Hepatocyte (in vitro differentiated cells): ENCODE data around the gene MAP1A. TPM values are rescaled to one million over a fixed set of nuclear protein-coding genes. Genes with fewer than 3 reads are reported as not detected.

Source experiments
- DNase-seq: peaks from one replicate; pipeline ENCODE4 v3.0.0-alpha.2; 2016; ENCODE audit warnings: low spot score
- H2AFZ ChIP-seq: fragments of 200-600 bp; sonication (generic); 2 replicates; pipeline ENCODE4 v1.6.0; 2016; ENCODE audit warnings: antibody characterized with exemption, mild to moderate bottlenecking
- H3K27ac ChIP-seq: fragments of 200-600 bp; sonication (generic); 2 replicates; pipeline ENCODE4 v1.5.1; 2016; ENCODE audit warnings: mild to moderate bottlenecking
- H3K27me3 ChIP-seq: fragments of 200-600 bp; sonication (generic); 2 replicates; pipeline ENCODE4 v1.6.1; 2016
- H3K36me3 ChIP-seq: fragments of 200-600 bp; sonication (generic); replicated peaks from 2 replicates; pipeline ENCODE4 v1.5.1; 2016; ENCODE audit warnings: low read depth; ENCODE audit not compliant: insufficient read depth
- H3K4me1 ChIP-seq: fragments of 200-600 bp; sonication (generic); 2 replicates; pipeline ENCODE4 v1.5.1; 2016; ENCODE audit warnings: mild to moderate bottlenecking, moderate library complexity; ENCODE audit not compliant: insufficient read depth
- H3K4me2 ChIP-seq: fragments of 200-600 bp; sonication (generic); 2 replicates; pipeline ENCODE4 v1.6.0; 2016
- H3K4me3 ChIP-seq: fragments of 200-600 bp; sonication (generic); 2 replicates; pipeline ENCODE4 v1.5.1; 2016; ENCODE audit warnings: mild to moderate bottlenecking
- H3K79me2 ChIP-seq: fragments of 200-600 bp; sonication (generic); 2 replicates; pipeline ENCODE4 v1.6.0; 2017; ENCODE audit warnings: mild to moderate bottlenecking
- H3K9me2 ChIP-seq: fragments of 200-600 bp; sonication (generic); replicated peaks from 2 replicates; pipeline ENCODE4 v1.6.0; 2017; ENCODE audit warnings: mild to moderate bottlenecking; ENCODE audit not compliant: insufficient read depth
- H3K9me3 ChIP-seq: fragments of 200-600 bp; sonication (generic); 2 replicates; pipeline ENCODE4 v1.5.1; 2016; ENCODE audit warnings: low read depth, mild to moderate bottlenecking
- H4K20me1 ChIP-seq: fragments of 200-600 bp; sonication (generic); 2 replicates; pipeline ENCODE4 v1.6.0; 2016; ENCODE audit warnings: mild to moderate bottlenecking; ENCODE audit not compliant: insufficient read depth, poor library complexity, severe bottlenecking
- CTCF ChIP-seq: fragments of 200-600 bp; sonication (generic); IDR thresholded peaks from 2 replicates; pipeline ENCODE4 v1.5.1; 2016; ENCODE audit warnings: antibody characterized with exemption, mild to moderate bottlenecking; ENCODE audit not compliant: poor library complexity
- EZH2 ChIP-seq: fragments of 200-600 bp; sonication (generic); IDR thresholded peaks from 2 replicates; pipeline ENCODE4 v1.6.1; 2016; ENCODE audit warnings: antibody characterized with exemption, mild to moderate bottlenecking, borderline replicate concordance
- EZH2phosphoT487 ChIP-seq: fragments of 200-600 bp; sonication (generic); IDR thresholded peaks from one replicate; pipeline ENCODE4 v1.6.1; 2018; ENCODE audit warnings: antibody characterized with exemption, mild to moderate bottlenecking, low read depth, moderate library complexity; ENCODE audit not compliant: unreplicated experiment, severe bottlenecking
- WGBS: methylation state at CpG from one replicate; pipeline ENCODE4 v1.1.6; 2016; ENCODE audit warnings: low lambda C conversion rate; ENCODE audit errors: missing lambda C conversion rate; 5-methylcytosine and 5-hydroxymethylcytosine counted together
- polyA plus RNA-seq: library from polyadenylated mRNA; unstranded; fragments of >200 nt; fragmentation: Nextera tagmentation; extraction: Ambion mirVana; gene quantifications from 2 replicates; pipeline ENCODE4 v1.2.1, GENCODE V29; 2016
- total RNA-seq: library from RNA; depleted of rRNA; stranded (reverse); fragments of >200 nt; gene quantifications from 2 replicates; pipeline ENCODE4 v1.2.3, GENCODE V29; 2014

MAP1A gene
- total and polyA plus RNA-seq, 2 experiments from 2014 or later: 7.2 to 9.5 TPM

GRCh38 chr15:43515741-43516140 is 1.7 kb upstream of the MAP1A start:
- Histone ChIP-seq H4K20me1 (no peaks in the 10 kb centered on the region), H3K9me3 (no peaks in the 10 kb centered on the region), H2AFZ (no peak overlapping the region), H3K9me2 (no peaks in the 10 kb centered on the region), H3K4me2 (no peak overlapping the region), H3K36me3 (no peaks in the 10 kb centered on the region), H3K79me2 (no peaks in the 10 kb centered on the region), H3K4me3 (no peak overlapping the region), H3K4me1 (peaks cover 25% of the 10 kb centered on the region), H3K27me3 (peaks cover 4% of the 10 kb centered on the region), H3K27ac (no peak overlapping the region)
- no peak for DNase-seq
- 52% methylated on average over 2 of the region's 2 CpGs for WGBS
- TF ChIP-seq EZH2 (no peak), EZH2phosphoT487 (no peak), CTCF (no peak)

GRCh38 chr15:43516185-43516584 is 1.2 kb upstream of the MAP1A start:
- H3K27me3 ChIP-seq: peaks cover 4% of the 10 kb centered on the region
- no peaks in the 10 kb centered on the region for H3K79me2 ChIP-seq
- no peak for DNase-seq
- H3K4me2 ChIP-seq: peak overlapping the region; percentile 96
- H4K20me1 ChIP-seq: no peaks in the 10 kb centered on the region
- H3K27ac ChIP-seq: peak overlapping the region; percentile 8
- TF ChIP-seq EZH2 (no peak), EZH2phosphoT487 (no peak), CTCF (no peak)
- 47% methylated on average over 5 of the region's 5 CpGs for WGBS
- peaks cover 25% of the 10 kb centered on the region for H3K4me1 ChIP-seq
- H3K36me3 ChIP-seq: no peaks in the 10 kb centered on the region
- no peak overlapping the region for H3K4me3 ChIP-seq
- no peak overlapping the region for H2AFZ ChIP-seq
- no peaks in the 10 kb centered on the region for H3K9me2 ChIP-seq
- no peaks in the 10 kb centered on the region for H3K9me3 ChIP-seq

DNA sequence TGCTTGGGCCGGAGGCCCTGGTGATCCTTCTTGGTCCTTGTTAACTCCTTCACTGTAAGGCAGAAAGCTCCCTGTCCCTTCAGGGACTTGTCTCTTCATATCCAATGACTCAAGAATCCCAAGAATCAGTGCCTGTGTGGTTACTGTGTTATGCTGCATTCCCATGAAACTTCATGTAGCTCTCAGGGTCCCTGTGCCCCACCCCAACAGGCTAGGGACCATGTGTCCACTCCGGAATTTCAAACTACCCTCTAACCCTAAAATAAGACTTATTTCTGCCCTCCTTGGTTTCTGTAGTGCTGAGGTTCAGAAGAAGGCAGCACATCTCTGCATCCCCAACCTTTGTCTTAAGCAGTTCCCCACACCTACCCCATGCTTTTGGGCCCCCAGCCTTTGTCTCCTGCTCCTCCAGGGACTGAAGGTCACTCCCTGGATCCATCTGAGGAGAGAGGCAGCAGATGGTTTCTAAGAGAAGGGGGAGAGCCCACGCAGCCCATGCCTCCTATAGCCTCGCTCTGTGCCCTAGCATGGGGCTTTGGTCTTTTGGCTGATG is 531 bp upstream of the MAP1A start:
- Histone ChIP-seq H3K4me2 (peak overlapping the region; percentile 96), H3K9me2 (no peaks in the 10 kb centered on the region), H3K4me1 (peaks cover 25% of the 10 kb centered on the region), H3K27ac (peak overlapping the region; percentile 74), H2AFZ (peak overlapping the region; percentile 54), H3K36me3 (no peaks in the 10 kb centered on the region), H3K4me3 (no peak overlapping the region), H4K20me1 (no peaks in the 10 kb centered on the region), H3K79me2 (no peaks in the 10 kb centered on the region), H3K9me3 (no peaks in the 10 kb centered on the region), H3K27me3 (peaks cover 4% of the 10 kb centered on the region)
- 19% methylated on average over 4 of the region's 4 CpGs for WGBS
- peak; percentile 29 for DNase-seq
- TF ChIP-seq EZH2 (no peak), CTCF (no peak), EZH2phosphoT487 (no peak)
